Smooth muscle cell (in vitro differentiated cells): Measurements from ENCODE around the gene RAD51. TPM values are rescaled to one million over a fixed set of nuclear protein-coding genes. Genes with fewer than 3 reads are reported as not detected.

ENCODE experiments used
- DNase-seq: peaks from one replicate; lab custom pipeline; 2025; ENCODE audit not compliant: unreplicated experiment; lab: John Stamatoyannopoulos, UW
- H2AFZ ChIP-seq: fragments of 200-600 bp; sonication (generic); 2 replicates; pipeline ENCODE4 v1.6.0; 2016; ENCODE audit warnings: antibody characterized with exemption, low read depth, mild to moderate bottlenecking
- H3F3A ChIP-seq: fragments of 200-600 bp; sonication (generic); 2 replicates; pipeline ENCODE4 v1.6.0; 2017; ENCODE audit warnings: antibody characterized with exemption, low read depth
- H3K27ac ChIP-seq: fragments of 200-600 bp; sonication (generic); 2 replicates; pipeline ENCODE4 v1.5.1; 2016; ENCODE audit warnings: low read depth, mild to moderate bottlenecking
- H3K27me3 ChIP-seq: fragments of 200-600 bp; sonication (generic); 2 replicates; pipeline ENCODE4 v1.6.1; 2016; ENCODE audit warnings: low read depth, mild to moderate bottlenecking
- H3K36me3 ChIP-seq: fragments of 200-600 bp; sonication (generic); 2 replicates; pipeline ENCODE4 v1.5.1; 2016; ENCODE audit warnings: low read depth
- H3K4me1 ChIP-seq: fragments of 200-600 bp; sonication (generic); 2 replicates; pipeline ENCODE4 v1.5.1; 2016; ENCODE audit warnings: low read depth
- H3K4me2 ChIP-seq: fragments of 200-600 bp; sonication (generic); 2 replicates; pipeline ENCODE4 v1.6.0; 2016; ENCODE audit warnings: mild to moderate bottlenecking
- H3K4me3 ChIP-seq: fragments of 200-600 bp; sonication (generic); 2 replicates; pipeline ENCODE4 v1.5.1; 2016; ENCODE audit warnings: mild to moderate bottlenecking
- H3K79me2 ChIP-seq: fragments of 200-600 bp; sonication (generic); 2 replicates; pipeline ENCODE4 v1.6.0; 2016; ENCODE audit warnings: low read depth, mild to moderate bottlenecking
- H3K9ac ChIP-seq: fragments of 200-600 bp; sonication (generic); 2 replicates; pipeline ENCODE4 v1.6.0; 2016; ENCODE audit warnings: low read depth
- H3K9me3 ChIP-seq: fragments of 200-600 bp; sonication (generic); replicated peaks from 2 replicates; pipeline ENCODE4 v1.5.1; 2016; ENCODE audit warnings: low read depth
- H4K20me1 ChIP-seq: fragments of 200-600 bp; sonication (generic); 2 replicates; pipeline ENCODE4 v1.6.0; 2016; ENCODE audit warnings: low read depth
- WGBS: methylation state at CpG from one replicate; pipeline ENCODE4 v1.1.7; 2016; ENCODE audit warnings: low lambda C conversion rate; 5-methylcytosine and 5-hydroxymethylcytosine counted together
- polyA plus RNA-seq: library from polyadenylated mRNA; unstranded; fragments of >200 nt; fragmentation: Nextera tagmentation; extraction: Ambion mirVana; gene quantifications from 2 replicates; pipeline ENCODE4 v1.2.1, GENCODE V29; 2016
- small RNA-seq: library from RNA; depleted of rRNA; stranded (forward); fragments of <200 nt; gene quantifications from one replicate; pipeline ENCODE3, GENCODE V24; 2014
- total RNA-seq: library from RNA; depleted of rRNA; stranded (reverse); fragments of >200 nt; gene quantifications from 2 replicates; pipeline ENCODE4 v1.2.3, GENCODE V29; 2014
- TF ChIP-seq, protein P1 (sequence below): fragments of 200-600 bp; sonication (generic); IDR thresholded peaks from 2 replicates; pipeline ENCODE4 v1.5.1; 2017; ENCODE audit warnings: borderline replicate concordance, mild to moderate bottlenecking, antibody characterized with exemption; ENCODE audit not compliant: insufficient read depth, poor library complexity, severe bottlenecking

The RAD51 gene
- total and polyA plus RNA-seq, 2 experiments from 2014 or later, result 9.2 to 15.2 TPM

DNA sequence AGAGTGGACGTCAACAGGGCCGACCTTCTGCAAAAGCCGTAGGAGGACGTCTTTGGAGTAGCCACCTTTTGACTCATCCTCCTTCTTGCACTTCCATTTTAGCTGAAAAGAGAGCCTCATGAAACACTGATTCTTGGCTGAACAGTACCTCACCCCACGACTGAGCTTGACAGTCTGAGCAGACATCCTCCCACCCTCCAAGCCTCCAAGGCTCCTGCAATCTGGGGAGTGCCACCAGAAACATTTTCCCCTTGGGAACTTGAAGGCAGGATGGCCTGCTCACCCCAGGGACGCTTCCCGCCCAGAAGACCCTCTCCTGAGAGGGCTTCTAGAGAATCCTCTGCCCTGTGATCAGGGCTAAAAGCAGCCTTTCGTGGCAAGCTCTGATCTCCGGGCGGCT, 80.0 kb downstream of the RAD51 start:
- Histone ChIP-seq H3K27me3 (no peaks in the 10 kb centered on the region), H2AFZ (no peak overlapping the region), H3K4me1 (no peaks in the 10 kb centered on the region), H3K36me3 (peaks cover 3% of the 10 kb centered on the region), H3K9me3 (no peaks in the 10 kb centered on the region), H3K27ac (no peak overlapping the region), H4K20me1 (peaks cover 5% of the 10 kb centered on the region), H3K4me3 (no peak overlapping the region), H3K79me2 (no peaks in the 10 kb centered on the region), H3K4me2 (no peak overlapping the region), H3K9ac (no peak overlapping the region), H3F3A (no peaks in the 10 kb centered on the region)
- DNase-seq, result no peak
- TF ChIP-seq, protein P1, sequence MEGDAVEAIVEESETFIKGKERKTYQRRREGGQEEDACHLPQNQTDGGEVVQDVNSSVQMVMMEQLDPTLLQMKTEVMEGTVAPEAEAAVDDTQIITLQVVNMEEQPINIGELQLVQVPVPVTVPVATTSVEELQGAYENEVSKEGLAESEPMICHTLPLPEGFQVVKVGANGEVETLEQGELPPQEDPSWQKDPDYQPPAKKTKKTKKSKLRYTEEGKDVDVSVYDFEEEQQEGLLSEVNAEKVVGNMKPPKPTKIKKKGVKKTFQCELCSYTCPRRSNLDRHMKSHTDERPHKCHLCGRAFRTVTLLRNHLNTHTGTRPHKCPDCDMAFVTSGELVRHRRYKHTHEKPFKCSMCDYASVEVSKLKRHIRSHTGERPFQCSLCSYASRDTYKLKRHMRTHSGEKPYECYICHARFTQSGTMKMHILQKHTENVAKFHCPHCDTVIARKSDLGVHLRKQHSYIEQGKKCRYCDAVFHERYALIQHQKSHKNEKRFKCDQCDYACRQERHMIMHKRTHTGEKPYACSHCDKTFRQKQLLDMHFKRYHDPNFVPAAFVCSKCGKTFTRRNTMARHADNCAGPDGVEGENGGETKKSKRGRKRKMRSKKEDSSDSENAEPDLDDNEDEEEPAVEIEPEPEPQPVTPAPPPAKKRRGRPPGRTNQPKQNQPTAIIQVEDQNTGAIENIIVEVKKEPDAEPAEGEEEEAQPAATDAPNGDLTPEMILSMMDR, result no peak
- WGBS, result 98% methylated on average over 10 of the region's 10 CpGs

DNA sequence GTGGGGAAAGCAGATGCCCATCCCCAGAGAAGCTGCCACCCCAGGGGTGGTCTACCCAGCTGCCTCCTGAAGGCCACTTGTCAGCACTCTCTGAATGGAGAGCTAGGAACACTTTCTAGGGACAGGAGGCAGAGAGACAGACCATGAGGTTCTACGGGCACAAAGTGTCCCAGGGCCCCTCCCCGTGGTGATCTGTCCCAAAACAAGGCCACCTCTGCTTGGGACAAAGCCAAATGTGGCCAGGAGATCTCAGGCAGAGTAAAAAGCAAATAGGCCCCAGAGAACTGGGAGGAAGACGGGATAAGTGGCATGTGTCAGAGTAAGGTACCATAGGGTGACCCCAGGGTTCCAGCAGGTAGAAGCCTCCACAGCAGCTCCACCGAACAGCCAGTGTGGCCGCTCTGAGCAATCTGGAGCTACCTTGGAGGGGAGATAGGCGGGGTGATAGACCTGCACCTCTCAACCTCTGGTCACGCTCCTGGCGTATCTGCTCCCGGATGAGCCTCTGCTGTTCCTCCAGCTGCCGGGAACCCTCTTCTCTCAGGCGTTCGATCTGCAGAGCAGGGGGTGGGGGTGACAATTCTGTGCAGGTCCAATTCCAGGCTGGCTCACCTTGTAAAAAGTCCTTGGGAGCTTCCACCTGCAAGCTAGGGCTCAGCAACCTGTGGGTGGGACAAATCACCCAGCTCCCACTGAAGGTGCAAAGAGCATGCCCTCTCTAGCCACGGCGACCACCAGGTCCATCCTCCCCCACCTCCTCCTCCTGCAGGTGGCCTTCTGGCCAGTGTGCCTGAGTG, 81.0 kb downstream of the RAD51 start:
- H2AFZ ChIP-seq, result no peak overlapping the region
- no peak for DNase-seq
- H3K4me2 ChIP-seq, result no peak overlapping the region
- no peaks in the 10 kb centered on the region for H3K27me3 ChIP-seq
- no peaks in the 10 kb centered on the region for H3K9me3 ChIP-seq
- H3K79me2 ChIP-seq, result no peaks in the 10 kb centered on the region
- H4K20me1 ChIP-seq, result peaks cover 12% of the 10 kb centered on the region
- H3K36me3 ChIP-seq, result peaks cover 3% of the 10 kb centered on the region
- TF ChIP-seq, protein P1, result no peak
- H3K4me1 ChIP-seq, result no peaks in the 10 kb centered on the region
- WGBS, result 99% methylated on average over 14 of the region's 14 CpGs
- no peak overlapping the region for H3K9ac ChIP-seq
- no peaks in the 10 kb centered on the region for H3F3A ChIP-seq
- no peak overlapping the region for H3K4me3 ChIP-seq
- no peak overlapping the region for H3K27ac ChIP-seq

DNA sequence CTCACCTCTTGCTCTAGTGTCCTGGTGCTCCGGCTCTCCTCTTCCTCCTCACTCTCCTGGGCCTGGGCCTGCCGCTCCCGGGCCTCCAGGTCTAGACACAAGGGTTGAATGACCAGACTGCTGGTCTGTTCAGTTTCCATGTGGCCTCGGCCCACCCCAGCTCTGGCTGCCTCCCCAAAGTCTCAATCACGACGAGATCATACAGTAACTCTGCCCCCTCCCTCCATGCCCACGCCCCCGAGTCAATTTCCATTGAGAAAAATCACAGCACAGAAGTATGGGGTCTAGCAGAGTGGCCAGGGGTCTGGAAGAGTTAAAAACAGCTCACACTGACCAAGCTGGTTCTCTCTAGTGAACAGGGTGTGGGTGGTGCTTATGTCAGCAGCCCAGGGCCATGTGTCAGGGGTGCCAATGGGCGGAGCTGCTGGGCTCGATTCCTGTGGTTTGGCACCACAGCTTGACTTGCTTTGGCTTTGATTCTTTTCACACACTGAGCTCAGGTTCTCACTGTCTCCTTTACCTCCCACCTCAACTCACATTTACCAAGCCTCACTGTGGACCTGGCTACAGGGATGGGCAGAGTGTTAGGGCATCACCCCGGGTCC, 81.7 kb downstream of the RAD51 start:
- H3K4me2 ChIP-seq, result no peak overlapping the region
- H3K36me3 ChIP-seq, result peaks cover 3% of the 10 kb centered on the region
- H3K4me1 ChIP-seq, result no peaks in the 10 kb centered on the region
- no peak overlapping the region for H3K27ac ChIP-seq
- WGBS, result 91% methylated on average over 11 of the region's 11 CpGs
- H3K79me2 ChIP-seq, result no peaks in the 10 kb centered on the region
- H3K9ac ChIP-seq, result no peak overlapping the region
- H3F3A ChIP-seq, result no peaks in the 10 kb centered on the region
- no peaks in the 10 kb centered on the region for H3K9me3 ChIP-seq
- H4K20me1 ChIP-seq, result peaks cover 16% of the 10 kb centered on the region
- no peaks in the 10 kb centered on the region for H3K27me3 ChIP-seq
- DNase-seq, result no peak
- H2AFZ ChIP-seq, result no peak overlapping the region
- H3K4me3 ChIP-seq, result no peak overlapping the region
- TF ChIP-seq, protein P1, result no peak

Small RNAs within 50 kb of the gene (small RNA-seq; reads per million reads assigned to genes)
- gene SUMO2P15, result not detected

Other genes with a start within 250 kb of the RAD51 start
- 19.1 and 20.5 TPM in 2 replicates for gene CHST14, start 224.2 kb upstream of the RAD51 start, total RNA-seq
- 23.7 and 24.6 TPM in 2 replicates for gene CHST14, start 224.2 kb upstream of the RAD51 start, polyA plus RNA-seq
- gene CCDC32, start 130.1 kb upstream of the RAD51 start, total RNA-seq, result 16.2 and 25.5 TPM in 2 replicates
- 19.3 and 20.6 TPM in 2 replicates for gene CCDC32, start 130.1 kb upstream of the RAD51 start, polyA plus RNA-seq
- gene RPUSD2, start 125.9 kb upstream of the RAD51 start, total RNA-seq, result 6.8 and 7.3 TPM in 2 replicates
- gene RPUSD2, start 125.9 kb upstream of the RAD51 start, polyA plus RNA-seq, result 13.3 and 17.6 TPM in 2 replicates
- gene KNL1, start 100.9 kb upstream of the RAD51 start, total RNA-seq, result 7.2 and 10.8 TPM in 2 replicates
- gene KNL1, start 100.9 kb upstream of the RAD51 start, polyA plus RNA-seq, result 1.5 and 3.1 TPM in 2 replicates
- gene RMDN3, start 60.1 kb downstream of the RAD51 start, total RNA-seq, result 11.0 and 12.8 TPM in 2 replicates
- 20.0 and 25.1 TPM in 2 replicates for gene RMDN3, start 60.1 kb downstream of the RAD51 start, polyA plus RNA-seq
- gene GCHFR, start 68.9 kb downstream of the RAD51 start, total RNA-seq, result 9.1 and 12.4 TPM in 2 replicates
- 8.9 and 19.0 TPM in 2 replicates for gene GCHFR, start 68.9 kb downstream of the RAD51 start, polyA plus RNA-seq
- gene C15orf62, start 74.8 kb downstream of the RAD51 start, total RNA-seq, result 0.09 and 0.63 TPM in 2 replicates
- gene C15orf62, start 74.8 kb downstream of the RAD51 start, polyA plus RNA-seq, result 0.35 and 0.74 TPM in 2 replicates
- 16.5 and 18.1 TPM in 2 replicates for gene ZFYVE19, start 111.9 kb downstream of the RAD51 start, total RNA-seq
- gene ZFYVE19, start 111.9 kb downstream of the RAD51 start, polyA plus RNA-seq, result 30.1 and 31.9 TPM in 2 replicates
- 23.7 and 25.0 TPM in 2 replicates for gene DNAJC17, start 112.3 kb downstream of the RAD51 start, total RNA-seq
- 33.6 and 35.3 TPM in 2 replicates for gene DNAJC17, start 112.3 kb downstream of the RAD51 start, polyA plus RNA-seq
- not detected in 2 replicates for gene PPP1R14D, start 133.5 kb downstream of the RAD51 start, total RNA-seq
- gene PPP1R14D, start 133.5 kb downstream of the RAD51 start, polyA plus RNA-seq, result not detected in 2 replicates
- 47.0 and 76.5 TPM in 2 replicates for gene SPINT1, start 148.9 kb downstream of the RAD51 start, total RNA-seq
- 50.2 and 140 TPM in 2 replicates for gene SPINT1, start 148.9 kb downstream of the RAD51 start, polyA plus RNA-seq
- gene RHOV, start 179.1 kb downstream of the RAD51 start, total RNA-seq, result 2.9 and 3.3 TPM in 2 replicates
- 3.0 and 10.3 TPM in 2 replicates for gene RHOV, start 179.1 kb downstream of the RAD51 start, polyA plus RNA-seq
- 14.2 and 15.4 TPM in 2 replicates for gene VPS18, start 199.3 kb downstream of the RAD51 start, total RNA-seq
- 17.2 and 24.4 TPM in 2 replicates for gene VPS18, start 199.3 kb downstream of the RAD51 start, polyA plus RNA-seq
- gene DLL4, start 234.2 kb downstream of the RAD51 start, total RNA-seq, result 0.04 TPM in 1 of 2 replicates, not detected in the other
- 0.37 TPM in 1 of 2 replicates, not detected in the other for gene DLL4, start 234.2 kb downstream of the RAD51 start, polyA plus RNA-seq